K562 (cell line): ENCODE data around the gene LZTR1. TPM values are rescaled to one million over a fixed set of nuclear protein-coding genes. Genes with fewer than 3 reads are reported as not detected.
A peak's percentile ranks its signal among the peaks of the same experiment; 100 is the strongest.

Experiments used
- CHD2 ChIP-seq: IDR thresholded peaks from 2 replicates; pipeline ENCODE4 v1.6.1; 2011; ENCODE audit warnings: low read depth, low read length
- GABPB2 ChIP-seq: fragments of 250-450 bp; sonication (Bioruptor Pico); conservative IDR thresholded peaks from 2 replicates; pipeline ENCODE4 v1.5.1; 2021; ENCODE audit warnings: mild to moderate bottlenecking
- HNRNPK ChIP-seq: fragments of 200-400 bp; formaldehyde crosslinking; IDR thresholded peaks from one replicate; pipeline ENCODE4 v1.6.1; 2018; ENCODE audit warnings: mild to moderate bottlenecking, low read depth, low read length; ENCODE audit not compliant: poor library complexity, severe bottlenecking
- IRF2 ChIP-seq: sonication (generic); formaldehyde crosslinking; IDR thresholded peaks from 2 replicates; pipeline ENCODE4 v1.8.1; 2022; ENCODE audit warnings: mild to moderate bottlenecking, missing genetic modification reagents
- MAZ ChIP-seq, 2 experiments: fragments of 450-650 bp in 1 of 2; sonication (generic) in 1 of 2; formaldehyde crosslinking; IDR thresholded peaks in 1 of 2; conservative IDR thresholded peaks in 1 of 2; 2 replicates each; pipeline versions ENCODE4 v1.4.0 to v1.5.0; 2020; ENCODE audit warnings: mild to moderate bottlenecking in 1 of 2, missing genetic modification reagents in 1 of 2
- polyA plus RNA-seq, 8 experiments: library from polyadenylated mRNA; depleted of rRNA in 4 of 8; stranded (reverse) in 5 of 8; unstranded in 3 of 8; fragments of >200 nt; fragmentation: Nextera tagmentation in 2 of 8; fragmentation: Illumina TruSeq in 1 of 8; extraction: Ambion mirVana in 2 of 8; extraction: Trizol in 1 of 8; gene quantifications; 2 replicates each; pipeline versions ENCODE4 v1.2.1 to v1.2.3, GENCODE V29; 2011 to 2014; ENCODE audit warnings: inconsistent platforms in 1 of 8, missing spikeins in 1 of 8
- total RNA-seq, 7 experiments: library from RNA; depleted of rRNA in 6 of 7; stranded (reverse); fragments of >200 nt in 6 of 7; fragmentation: Illumina TruSeq in 2 of 7; extraction: Trizol in 2 of 7; gene quantifications; 2 replicates each; pipeline versions ENCODE4 v1.2.1 to v1.2.3, GENCODE V29; 2011 to 2021; ENCODE audit warnings: low replicate concordance in 1 of 7
- TF ChIP-seq, protein P1 (sequence below), 2 experiments: fragments of 450-650 bp in 1 of 2; sonication (generic) in 1 of 2; formaldehyde crosslinking in 1 of 2; IDR thresholded peaks; 2 replicates each; pipeline versions ENCODE4 v1.7.1 to v1.9.0; 2016 to 2022; ENCODE audit warnings: inconsistent platforms in 1 of 2, mild to moderate bottlenecking in 1 of 2, missing genetic modification reagents in 1 of 2
- TF ChIP-seq, protein P2 (sequence below), 2 experiments: fragments of 450-650 bp in 1 of 2; sonication (generic) in 1 of 2; formaldehyde crosslinking; conservative IDR thresholded peaks; 2 replicates each; pipeline versions ENCODE4 v1.4.0 to v1.8.1; 2020 to 2022; ENCODE audit warnings: mild to moderate bottlenecking in 1 of 2, missing genetic modification reagents in 1 of 2
- TF ChIP-seq, protein P3 (sequence below): fragments of 250-450 bp; sonication (Bioruptor Pico); IDR thresholded peaks from 2 replicates; pipeline ENCODE4 v1.4.0; 2020

The LZTR1 gene
- total and polyA plus RNA-seq, 9 of the 15 experiments (the other 6 are each of a cell fraction or from before 2014, with no cell fraction given), result 2.2 to 135 (median 63.0) TPM

DNA sequence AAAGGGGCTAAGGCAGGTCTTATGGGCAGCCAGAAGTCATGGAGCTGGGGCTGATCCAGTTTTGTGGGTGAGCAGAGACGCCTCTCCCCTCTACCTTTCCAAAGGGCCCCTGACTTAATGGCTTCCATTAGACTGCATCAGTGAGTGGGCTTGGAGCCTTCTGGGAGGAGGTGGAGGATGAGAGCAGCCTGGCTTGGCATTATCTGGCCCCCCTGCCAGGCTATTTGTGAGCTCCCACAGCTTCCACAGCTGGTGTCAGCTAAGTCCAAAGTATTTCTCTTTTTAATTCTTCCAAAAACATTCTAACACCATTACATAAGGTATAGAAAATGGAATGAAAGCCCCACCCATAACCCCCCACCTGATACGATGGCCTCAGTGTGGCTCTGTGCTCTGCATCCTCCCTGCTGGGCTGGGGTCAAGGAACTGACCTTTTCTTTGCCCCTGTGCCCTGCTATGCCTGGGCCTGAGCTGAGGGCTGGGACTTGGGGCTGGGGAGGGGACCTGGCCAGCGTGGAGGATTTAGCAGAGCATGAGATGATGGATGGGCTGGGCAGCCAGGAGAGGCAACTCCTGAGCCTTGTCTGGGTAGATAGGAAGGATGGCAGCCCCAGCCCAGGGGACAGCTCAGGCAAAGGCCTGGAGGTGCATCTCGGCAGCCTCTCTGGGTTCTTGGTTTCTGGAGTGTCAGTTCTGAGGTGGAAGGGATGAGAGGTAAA, 11.0 kb upstream of the LZTR1 start (continued):
- TF ChIP-seq HNRNPK (no peak), MAZ (CRISPR knock-in tag; conservative IDR thresholded peaks at IDR 0.05 in 1 of 2, IDR thresholded peaks at IDR 0.05 in 1 of 2) (0 out of 4 replicates have a peak, but pooled peaks of 1 of the 2 experiments have one; percentile 35), IRF2 (CRISPR knock-in tag) (0 out of 2 replicates have a peak, but pooled peaks have one; percentile 10), CHD2 (0 out of 2 replicates have a peak, but pooled peaks have one; percentile 4), GABPB2 (CRISPR knock-in tag) (0 out of 2 replicates have a peak, but pooled peaks have one; percentile 8)
- TF ChIP-seq, protein P1, sequence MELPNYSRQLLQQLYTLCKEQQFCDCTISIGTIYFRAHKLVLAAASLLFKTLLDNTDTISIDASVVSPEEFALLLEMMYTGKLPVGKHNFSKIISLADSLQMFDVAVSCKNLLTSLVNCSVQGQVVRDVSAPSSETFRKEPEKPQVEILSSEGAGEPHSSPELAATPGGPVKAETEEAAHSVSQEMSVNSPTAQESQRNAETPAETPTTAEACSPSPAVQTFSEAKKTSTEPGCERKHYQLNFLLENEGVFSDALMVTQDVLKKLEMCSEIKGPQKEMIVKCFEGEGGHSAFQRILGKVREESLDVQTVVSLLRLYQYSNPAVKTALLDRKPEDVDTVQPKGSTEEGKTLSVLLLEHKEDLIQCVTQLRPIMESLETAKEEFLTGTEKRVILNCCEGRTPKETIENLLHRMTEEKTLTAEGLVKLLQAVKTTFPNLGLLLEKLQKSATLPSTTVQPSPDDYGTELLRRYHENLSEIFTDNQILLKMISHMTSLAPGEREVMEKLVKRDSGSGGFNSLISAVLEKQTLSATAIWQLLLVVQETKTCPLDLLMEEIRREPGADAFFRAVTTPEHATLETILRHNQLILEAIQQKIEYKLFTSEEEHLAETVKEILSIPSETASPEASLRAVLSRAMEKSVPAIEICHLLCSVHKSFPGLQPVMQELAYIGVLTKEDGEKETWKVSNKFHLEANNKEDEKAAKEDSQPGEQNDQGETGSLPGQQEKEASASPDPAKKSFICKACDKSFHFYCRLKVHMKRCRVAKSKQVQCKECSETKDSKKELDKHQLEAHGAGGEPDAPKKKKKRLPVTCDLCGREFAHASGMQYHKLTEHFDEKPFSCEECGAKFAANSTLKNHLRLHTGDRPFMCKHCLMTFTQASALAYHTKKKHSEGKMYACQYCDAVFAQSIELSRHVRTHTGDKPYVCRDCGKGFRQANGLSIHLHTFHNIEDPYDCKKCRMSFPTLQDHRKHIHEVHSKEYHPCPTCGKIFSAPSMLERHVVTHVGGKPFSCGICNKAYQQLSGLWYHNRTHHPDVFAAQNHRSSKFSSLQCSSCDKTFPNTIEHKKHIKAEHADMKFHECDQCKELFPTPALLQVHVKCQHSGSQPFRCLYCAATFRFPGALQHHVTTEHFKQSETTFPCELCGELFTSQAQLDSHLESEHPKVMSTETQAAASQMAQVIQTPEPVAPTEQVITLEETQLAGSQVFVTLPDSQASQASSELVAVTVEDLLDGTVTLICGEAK (IDR thresholded peaks at IDR 0.05), result no peak
- TF ChIP-seq, protein P1 (CRISPR knock-in tag; IDR thresholded peaks at IDR 0.05), result 0 out of 2 replicates have a peak, but pooled peaks have one; percentile 7
- TF ChIP-seq, protein P2, sequence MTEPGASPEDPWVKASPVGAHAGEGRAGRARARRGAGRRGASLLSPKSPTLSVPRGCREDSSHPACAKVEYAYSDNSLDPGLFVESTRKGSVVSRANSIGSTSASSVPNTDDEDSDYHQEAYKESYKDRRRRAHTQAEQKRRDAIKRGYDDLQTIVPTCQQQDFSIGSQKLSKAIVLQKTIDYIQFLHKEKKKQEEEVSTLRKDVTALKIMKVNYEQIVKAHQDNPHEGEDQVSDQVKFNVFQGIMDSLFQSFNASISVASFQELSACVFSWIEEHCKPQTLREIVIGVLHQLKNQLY (CRISPR knock-in tag; conservative IDR thresholded peaks at IDR 0.05), result 0 out of 4 replicates have a peak, but pooled peaks of 1 of the 2 experiments have one; percentile 27
- TF ChIP-seq, protein P3, sequence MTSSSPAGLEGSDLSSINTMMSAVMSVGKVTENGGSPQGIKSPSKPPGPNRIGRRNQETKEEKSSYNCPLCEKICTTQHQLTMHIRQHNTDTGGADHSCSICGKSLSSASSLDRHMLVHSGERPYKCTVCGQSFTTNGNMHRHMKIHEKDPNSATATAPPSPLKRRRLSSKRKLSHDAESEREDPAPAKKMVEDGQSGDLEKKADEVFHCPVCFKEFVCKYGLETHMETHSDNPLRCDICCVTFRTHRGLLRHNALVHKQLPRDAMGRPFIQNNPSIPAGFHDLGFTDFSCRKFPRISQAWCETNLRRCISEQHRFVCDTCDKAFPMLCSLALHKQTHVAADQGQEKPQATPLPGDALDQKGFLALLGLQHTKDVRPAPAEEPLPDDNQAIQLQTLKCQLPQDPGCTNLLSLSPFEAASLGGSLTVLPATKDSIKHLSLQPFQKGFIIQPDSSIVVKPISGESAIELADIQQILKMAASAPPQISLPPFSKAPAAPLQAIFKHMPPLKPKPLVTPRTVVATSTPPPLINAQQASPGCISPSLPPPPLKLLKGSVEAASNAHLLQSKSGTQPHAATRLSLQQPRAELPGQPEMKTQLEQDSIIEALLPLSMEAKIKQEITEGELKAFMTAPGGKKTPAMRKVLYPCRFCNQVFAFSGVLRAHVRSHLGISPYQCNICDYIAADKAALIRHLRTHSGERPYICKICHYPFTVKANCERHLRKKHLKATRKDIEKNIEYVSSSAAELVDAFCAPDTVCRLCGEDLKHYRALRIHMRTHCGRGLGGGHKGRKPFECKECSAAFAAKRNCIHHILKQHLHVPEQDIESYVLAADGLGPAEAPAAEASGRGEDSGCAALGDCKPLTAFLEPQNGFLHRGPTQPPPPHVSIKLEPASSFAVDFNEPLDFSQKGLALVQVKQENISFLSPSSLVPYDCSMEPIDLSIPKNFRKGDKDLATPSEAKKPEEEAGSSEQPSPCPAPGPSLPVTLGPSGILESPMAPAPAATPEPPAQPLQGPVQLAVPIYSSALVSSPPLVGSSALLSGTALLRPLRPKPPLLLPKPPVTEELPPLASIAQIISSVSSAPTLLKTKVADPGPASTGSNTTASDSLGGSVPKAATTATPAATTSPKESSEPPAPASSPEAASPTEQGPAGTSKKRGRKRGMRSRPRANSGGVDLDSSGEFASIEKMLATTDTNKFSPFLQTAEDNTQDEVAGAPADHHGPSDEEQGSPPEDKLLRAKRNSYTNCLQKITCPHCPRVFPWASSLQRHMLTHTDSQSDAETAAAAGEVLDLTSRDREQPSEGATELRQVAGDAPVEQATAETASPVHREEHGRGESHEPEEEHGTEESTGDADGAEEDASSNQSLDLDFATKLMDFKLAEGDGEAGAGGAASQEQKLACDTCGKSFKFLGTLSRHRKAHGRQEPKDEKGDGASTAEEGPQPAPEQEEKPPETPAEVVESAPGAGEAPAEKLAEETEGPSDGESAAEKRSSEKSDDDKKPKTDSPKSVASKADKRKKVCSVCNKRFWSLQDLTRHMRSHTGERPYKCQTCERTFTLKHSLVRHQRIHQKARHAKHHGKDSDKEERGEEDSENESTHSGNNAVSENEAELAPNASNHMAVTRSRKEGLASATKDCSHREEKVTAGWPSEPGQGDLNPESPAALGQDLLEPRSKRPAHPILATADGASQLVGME (CRISPR knock-in tag), result 0 out of 2 replicates have a peak, but pooled peaks have one; percentile 73
- TF ChIP-seq, all 486 proteins: peak for 15
